Measurements from ENCODE around the gene CTDNEP1. TPM values are rescaled to one million over a fixed set of nuclear protein-coding genes. Genes with fewer than 3 reads are reported as not detected.

CTDNEP1 gene
- total RNA-seq, 2 experiments from 2014 or later: 79.3 to 80.7 TPM

GRCh38 chr17:7262192-7262934 lies 10.8 kb upstream of the CTDNEP1 start, which contains the start of gene CLDN7:
CLDN7 (minus strand) TSS chr17:7262478; CDS start chr17:7262043, 435 bp downstream.
- Mint-ChIP-seq H3K4me1 (ENCODE audit: low read depth) (peaks cover 28% of the 10 kb centered on the region), H3K36me3 (ENCODE audit: low read depth) (peaks cover 15% of the 10 kb centered on the region), H3K27me3 (peaks cover 15% of the 10 kb centered on the region), H3K27ac (peak within 1 kb of the TSS; percentile 59), H3K9me3 (no peaks in the 10 kb centered on the region), H3K4me3 (peak within 1 kb of the TSS; percentile 84)
- ChIA-PET CTCF (no interaction called here), POLR2A (interaction anchor here (1.0 to 1.1 kb wide), 4 partner anchors 20 to 74 kb away, joined by 3 to 5 read pairs (median 4); partner anchors contain the start of genes ACAP1 and GABARAP)
- H3K9me3 ChIP-seq (ENCODE audit: control insufficient read depth in 1 of 2, insufficient read depth in 1 of 2, low read length in 2 of 2): peaks cover 0 to 7% of the 10 kb centered on the region in 2 experiments
- H3K27me3 ChIP-seq (ENCODE audit: control insufficient read depth in 1 of 2, insufficient read depth in 2 of 2, low read length in 2 of 2): peaks cover 12 to 13% of the 10 kb centered on the region in 2 experiments
- H3K27ac ChIP-seq (ENCODE audit: low read depth in 1 of 2, low read length in 2 of 2): peak within 1 kb of the TSS in 1 of 2 donors; percentile 21
- peaks cover 35% of the 10 kb centered on the region for H3K4me1 ChIP-seq (ENCODE audit: insufficient read depth, low read length)
- TF ChIP-seq CTCF (IDR thresholded peaks at IDR 0.05): no peak
- intact Hi-C loops (cut with DNase I, micrococcal nuclease): no loop called here
- ATAC-seq (ENCODE audit: poor library complexity) (peak; percentile 11), DNase-seq (peak in 2 of 14 experiments; percentile 30 to 51)
- H3K4me3 ChIP-seq (ENCODE audit: low read length): peak within 1 kb of the TSS; percentile 50
- peaks cover 18% of the 10 kb centered on the region for H3K36me3 ChIP-seq (ENCODE audit: insufficient read depth, low read length)

GRCh38 chr17:7261379-7262191 lies 10.1 kb upstream of the CTDNEP1 start:
- peak overlapping the region; percentile 50 for H3K4me3 ChIP-seq (ENCODE audit: low read length)

More at GRCh38 chr17:7261379-7262191, 10.1 kb upstream of the CTDNEP1 start:
- peaks cover 25% of the 10 kb centered on the region for H3K36me3 ChIP-seq (ENCODE audit: insufficient read depth, low read length)
- H3K36me3 Mint-ChIP-seq (ENCODE audit: low read depth): peaks cover 23% of the 10 kb centered on the region
- H3K4me1 ChIP-seq (ENCODE audit: insufficient read depth, low read length): peaks cover 35% of the 10 kb centered on the region
- H3K27ac Mint-ChIP-seq: peak overlapping the region; percentile 59
- ChIA-PET CTCF (no interaction called here), POLR2A (interaction anchor here (1.0 to 1.1 kb wide), 4 partner anchors 19 to 75 kb away, joined by 3 to 5 read pairs (median 4); partner anchors contain the start of genes ACAP1 and GABARAP)
- no peaks in the 10 kb centered on the region for H3K9me3 Mint-ChIP-seq
- intact Hi-C loops (cut with DNase I, micrococcal nuclease): no loop called here
- peak in 6 of 14 experiments; percentile 14 to 59 (median 48) for DNase-seq
- TF ChIP-seq CTCF (IDR thresholded peaks at IDR 0.05): no peak
- peaks cover 12 to 13% of the 10 kb centered on the region in 2 experiments for H3K27me3 ChIP-seq (ENCODE audit: control insufficient read depth in 1 of 2, insufficient read depth in 2 of 2, low read length in 2 of 2)
- H3K9me3 ChIP-seq (ENCODE audit: control insufficient read depth in 1 of 2, insufficient read depth in 1 of 2, low read length in 2 of 2): peaks cover 0 to 7% of the 10 kb centered on the region in 2 experiments
- H3K4me1 Mint-ChIP-seq (ENCODE audit: low read depth): peaks cover 28% of the 10 kb centered on the region
- H3K4me3 Mint-ChIP-seq: peak overlapping the region; percentile 76
- H3K27ac ChIP-seq (ENCODE audit: low read depth in 1 of 2, low read length in 2 of 2): peak overlapping the region in 1 of 2 donors; percentile 21
- peaks cover 11% of the 10 kb centered on the region for H3K27me3 Mint-ChIP-seq
- ATAC-seq (ENCODE audit: poor library complexity): peak; percentile 51

Measured in CD4-positive, alpha-beta T cell (primary cell).